Measurements from ENCODE around the gene NPR2.

NPR2 gene

DNA sequence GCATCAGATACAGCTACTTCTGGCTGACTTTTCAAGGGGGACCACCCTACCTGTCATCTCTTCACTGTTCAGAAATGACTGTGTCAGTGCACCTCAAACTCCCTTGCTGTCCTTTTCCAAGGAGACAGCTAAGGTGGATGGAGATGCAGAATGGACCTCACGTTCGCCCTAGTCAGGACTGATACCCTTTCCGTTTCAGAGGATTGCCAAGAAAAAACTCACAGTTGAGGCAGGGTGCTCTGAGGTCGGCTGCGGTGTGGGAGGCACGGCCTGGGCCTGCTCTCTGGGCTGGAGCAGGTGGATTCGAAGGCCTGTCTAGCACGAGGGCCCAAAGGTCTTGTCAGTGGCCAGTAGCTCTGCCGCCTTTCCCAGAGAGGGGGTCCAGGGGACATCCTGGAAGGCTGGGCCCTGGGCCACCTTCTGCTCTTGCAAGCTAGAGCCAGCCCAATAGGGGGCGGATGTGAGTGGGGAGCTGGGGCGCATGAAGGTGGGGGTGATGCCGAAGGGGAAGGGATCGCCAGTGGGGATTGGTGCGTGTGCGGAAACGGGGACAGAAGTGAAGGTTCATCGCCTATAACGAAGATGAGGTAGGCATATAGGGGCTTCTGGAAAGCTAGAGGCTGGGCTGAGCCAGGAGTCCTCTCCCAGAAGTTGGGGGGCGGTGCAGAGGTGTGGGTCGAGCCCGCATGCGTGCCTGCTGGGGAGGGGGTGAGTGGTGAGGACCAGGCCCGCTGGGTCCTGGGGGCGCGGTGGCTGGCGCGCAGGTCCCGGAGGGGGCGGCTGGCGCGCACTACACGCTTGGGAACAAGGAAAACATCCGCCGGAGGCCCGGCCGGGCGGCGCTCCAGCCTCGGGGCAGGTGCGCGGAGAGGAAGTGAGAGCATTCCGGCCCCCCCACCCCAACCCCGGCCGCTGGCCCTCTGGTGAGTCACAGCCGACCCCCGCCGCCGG lies 34.8 kb upstream of the NPR2 start:
- Mint-ChIP-seq H3K4me3 (peak overlapping the region; percentile 85 to 89), H3K9me3 (no peaks in the 10 kb centered on the region), H3K4me1 (peaks cover 34 to 68% of the 10 kb centered on the region in 2 donors), H3K36me3 (peaks cover 17 to 40% of the 10 kb centered on the region in 2 donors), H3K27ac (peak overlapping the region; percentile 96), H3K27me3 (no peaks in the 10 kb centered on the region)
- ATAC-seq (replicated peaks) (peak; percentile 79 to 82), DNase-seq (peak; percentile 70)

DNA sequence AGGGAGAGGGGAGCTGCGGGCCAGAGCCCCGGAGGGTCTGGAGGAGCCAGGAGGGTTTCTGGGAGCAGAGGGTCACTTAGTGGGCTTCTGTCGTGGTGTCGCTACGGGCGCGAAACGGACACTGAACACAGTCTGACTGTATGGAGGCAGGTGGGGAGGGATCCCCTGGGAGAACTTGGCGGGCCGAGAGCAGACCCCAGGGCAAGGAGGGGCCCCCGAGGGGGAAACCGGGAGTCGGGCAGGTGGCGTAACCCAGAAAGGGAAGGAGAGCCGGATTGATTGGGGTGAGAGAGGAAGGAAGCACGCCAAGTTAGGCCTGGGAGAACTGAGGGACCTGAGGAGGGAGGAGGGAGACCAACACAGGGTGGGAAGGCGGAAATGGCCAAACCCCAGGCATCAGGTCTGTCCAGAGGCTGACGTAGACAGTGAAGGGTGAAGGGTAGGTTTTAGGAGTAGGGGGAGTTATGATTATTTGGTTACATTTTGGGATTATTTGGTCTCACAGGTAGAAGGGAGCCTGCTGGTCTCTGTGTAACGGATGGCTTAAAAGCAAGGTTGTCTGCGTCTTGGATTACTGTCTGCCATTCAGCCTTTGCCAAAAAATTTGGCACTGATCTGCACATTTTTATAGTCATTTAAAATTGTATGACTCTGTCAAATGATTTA lies 34.0 kb upstream of the NPR2 start:
- peaks cover 34 to 60% of the 10 kb centered on the region in 2 donors for H3K4me1 Mint-ChIP-seq
- H3K9me3 Mint-ChIP-seq, result no peaks in the 10 kb centered on the region
- H3K27me3 Mint-ChIP-seq, result no peaks in the 10 kb centered on the region
- peak overlapping the region; percentile 85 to 89 for H3K4me3 Mint-ChIP-seq
- ATAC-seq (replicated peaks) (peak; percentile 56 to 62), DNase-seq (peak; percentile 48)
- peak overlapping the region; percentile 96 for H3K27ac Mint-ChIP-seq
- H3K36me3 Mint-ChIP-seq, result peaks cover 11 to 34% of the 10 kb centered on the region in 2 donors

DNA sequence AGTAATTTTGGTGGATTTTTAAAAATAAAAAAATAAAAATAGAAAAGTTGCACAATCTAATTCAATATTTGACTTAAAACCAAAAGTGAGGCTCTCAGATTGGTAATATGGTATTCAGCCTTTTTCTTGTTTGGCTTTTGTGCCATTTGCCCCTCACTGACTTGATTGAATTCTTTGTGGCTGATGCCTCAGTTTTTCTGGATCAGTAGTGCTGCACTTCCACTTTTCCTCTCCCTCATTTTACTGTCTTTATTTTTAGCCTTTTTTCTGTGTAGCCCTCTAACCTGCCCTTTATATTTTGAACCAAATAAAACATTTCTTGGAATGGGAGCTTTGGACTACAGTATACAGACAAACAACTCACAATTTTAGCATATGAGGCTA lies 33.5 kb upstream of the NPR2 start:
- H3K4me1 Mint-ChIP-seq, result peaks cover 34 to 55% of the 10 kb centered on the region in 2 donors
- H3K9me3 Mint-ChIP-seq, result no peaks in the 10 kb centered on the region
- DNase-seq (no peak), ATAC-seq (replicated peaks) (no peak)
- H3K36me3 Mint-ChIP-seq, result peaks cover 8 to 30% of the 10 kb centered on the region in 2 donors
- H3K27ac Mint-ChIP-seq, result peak overlapping the region; percentile 74
- no peaks in the 10 kb centered on the region for H3K27me3 Mint-ChIP-seq
- peak overlapping the region; percentile 51 to 57 for H3K4me3 Mint-ChIP-seq

DNA sequence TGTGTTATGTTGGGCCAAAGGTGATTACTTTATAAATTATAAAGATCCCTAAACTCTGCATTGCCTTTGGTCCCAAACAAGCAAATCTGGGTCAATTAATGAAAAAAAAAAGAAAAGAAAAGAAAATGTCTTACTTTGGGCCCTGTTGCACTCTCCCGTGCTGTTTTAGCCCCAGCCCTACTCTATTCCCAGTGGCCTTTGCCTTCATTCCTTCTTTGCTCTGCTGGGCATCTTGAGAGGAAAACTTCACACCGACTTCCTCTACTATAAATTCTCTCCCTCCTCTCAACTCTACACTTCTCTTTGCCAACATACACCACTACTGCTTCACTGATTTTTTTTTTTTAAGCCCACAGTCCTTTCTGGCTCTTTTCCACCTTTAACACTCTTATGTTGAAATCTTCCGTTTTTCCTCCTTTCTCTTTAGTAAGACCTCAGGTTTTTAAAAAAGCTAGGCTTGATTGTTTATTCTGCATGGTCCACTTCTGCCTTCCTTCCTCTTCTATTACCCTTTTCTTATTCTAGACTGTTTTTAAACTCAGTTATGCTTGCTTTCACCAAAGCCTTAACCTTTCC lies 32.8 kb upstream of the NPR2 start:
- Mint-ChIP-seq H3K4me3 (peak overlapping the region; percentile 14 to 51), H3K27me3 (no peaks in the 10 kb centered on the region), H3K27ac (peak overlapping the region; percentile 62), H3K36me3 (peaks cover 11 to 23% of the 10 kb centered on the region in 2 donors), H3K9me3 (no peaks in the 10 kb centered on the region), H3K4me1 (peaks cover 32 to 55% of the 10 kb centered on the region in 2 donors)
- DNase-seq (no peak), ATAC-seq (replicated peaks) (no peak)

DNA sequence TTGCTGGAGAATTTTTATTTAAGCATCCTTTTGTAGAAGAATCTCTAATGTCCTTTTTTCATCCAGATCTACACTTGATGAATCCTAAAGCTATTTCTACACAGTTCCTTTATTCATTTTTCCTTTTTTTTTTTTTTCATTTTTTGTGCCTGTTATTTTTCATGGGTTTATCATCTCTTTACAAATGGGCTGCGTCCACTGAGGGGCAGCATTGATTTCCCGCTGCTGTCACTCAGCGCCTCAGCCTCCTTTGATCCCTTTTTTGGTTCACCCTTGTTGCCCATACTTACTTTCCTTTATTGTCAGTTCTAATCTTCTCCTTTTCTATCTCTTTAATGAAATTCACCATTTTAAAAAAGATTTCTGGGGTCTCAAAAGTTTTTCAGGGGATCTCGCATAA lies 31.6 kb upstream of the NPR2 start:
- ATAC-seq (replicated peaks) (no peak), DNase-seq (no peak)
- Mint-ChIP-seq H3K4me1 (peaks cover 31 to 55% of the 10 kb centered on the region in 2 donors), H3K27ac (peak overlapping the region; percentile 26), H3K4me3 (no peak overlapping the region), H3K36me3 (peaks cover 11 to 21% of the 10 kb centered on the region in 2 donors), H3K9me3 (no peaks in the 10 kb centered on the region), H3K27me3 (no peaks in the 10 kb centered on the region)

DNA sequence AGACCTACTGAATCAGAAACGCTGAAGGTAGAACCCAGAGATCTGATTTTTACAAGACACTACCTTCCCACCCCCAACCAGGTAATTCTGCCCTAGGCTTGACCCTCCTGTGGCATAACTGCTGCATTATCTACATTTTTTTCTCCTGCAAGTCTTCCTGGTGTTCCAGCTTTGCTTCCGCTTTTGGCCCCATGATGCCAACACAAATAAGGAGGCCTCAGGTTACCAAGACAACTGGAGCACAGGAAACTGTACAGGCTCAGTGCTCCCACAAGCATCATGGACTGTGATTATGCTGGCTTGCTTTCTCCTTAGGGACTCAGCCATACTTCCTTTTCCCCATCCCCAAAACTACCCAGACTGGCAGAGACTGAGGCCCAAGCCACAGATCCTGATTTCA lies 30.7 kb upstream of the NPR2 start:
- DNase-seq, result no peak

GRCh38 chr9:35763181-35763580 lies 28.2 kb upstream of the NPR2 start:
- Mint-ChIP-seq H3K4me3 (no peak overlapping the region), H3K4me1 (peaks cover 16 to 28% of the 10 kb centered on the region in 2 donors), H3K36me3 (peaks cover 3 to 16% of the 10 kb centered on the region in 2 donors), H3K9me3 (no peaks in the 10 kb centered on the region), H3K27ac (no peak overlapping the region), H3K27me3 (no peaks in the 10 kb centered on the region)
- DNase-seq, result no peak
- no peak for ATAC-seq (replicated peaks)

More for the DNA sequence above, 30.7 kb upstream of the NPR2 start:
- H3K4me1 Mint-ChIP-seq, result peaks cover 31 to 52% of the 10 kb centered on the region in 2 donors
- no peak overlapping the region for H3K4me3 Mint-ChIP-seq
- H3K36me3 Mint-ChIP-seq, result peaks cover 11 to 21% of the 10 kb centered on the region in 2 donors
- no peak overlapping the region for H3K27ac Mint-ChIP-seq
- ATAC-seq (replicated peaks), result no peak
- H3K27me3 Mint-ChIP-seq, result no peaks in the 10 kb centered on the region
- no peaks in the 10 kb centered on the region for H3K9me3 Mint-ChIP-seq

DNA sequence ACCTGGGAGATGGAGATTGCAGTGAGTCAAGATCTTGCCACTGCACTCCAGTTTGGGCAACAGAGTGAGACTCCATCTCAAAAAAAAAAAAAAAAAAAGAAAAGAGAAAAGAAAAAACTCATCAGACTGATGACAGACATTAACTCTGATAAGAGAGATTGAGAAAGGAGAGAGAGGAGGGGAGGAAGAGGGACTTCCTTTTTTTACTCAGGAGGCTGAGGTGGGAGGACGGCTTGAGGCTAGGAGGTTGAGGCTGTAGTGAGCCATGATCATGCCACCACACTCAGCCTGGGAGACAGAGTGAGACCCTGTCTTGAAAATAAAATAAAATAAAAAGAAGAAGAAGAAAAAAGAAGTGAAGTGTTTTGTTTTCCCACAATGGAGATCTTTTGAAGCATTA lies 27.6 kb upstream of the NPR2 start:
- no peaks in the 10 kb centered on the region for H3K9me3 Mint-ChIP-seq
- H3K27me3 Mint-ChIP-seq, result no peaks in the 10 kb centered on the region
- DNase-seq (no peak), ATAC-seq (replicated peaks) (no peak)
- no peak overlapping the region for H3K4me3 Mint-ChIP-seq
- H3K27ac Mint-ChIP-seq, result no peak overlapping the region
- H3K4me1 Mint-ChIP-seq, result peaks cover 13 to 22% of the 10 kb centered on the region in 2 donors
- peaks cover 3 to 16% of the 10 kb centered on the region in 2 donors for H3K36me3 Mint-ChIP-seq

DNA sequence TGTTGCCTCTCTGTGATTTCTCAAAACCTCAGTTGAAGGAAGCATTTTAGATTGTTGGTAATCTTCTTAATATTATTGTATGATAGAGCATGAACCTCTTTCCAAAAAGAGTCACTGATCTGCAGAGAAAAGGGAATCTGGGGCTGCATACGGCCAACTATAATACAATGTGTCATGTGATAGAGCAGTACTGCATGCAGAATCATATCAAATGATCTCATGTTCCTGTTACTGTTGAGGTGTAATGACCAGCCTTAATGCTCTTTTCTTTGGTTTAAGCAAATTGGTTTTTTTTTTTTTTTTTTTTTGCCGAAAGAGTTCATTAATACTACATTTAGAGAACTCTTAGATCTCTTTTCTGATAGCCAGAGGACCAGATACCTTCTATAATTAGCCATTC lies 24.4 kb upstream of the NPR2 start:
- Mint-ChIP-seq H3K9me3 (no peaks in the 10 kb centered on the region), H3K4me3 (no peak overlapping the region), H3K36me3 (peaks cover 3 to 4% of the 10 kb centered on the region in 2 donors), H3K4me1 (peaks cover 0 to 1% of the 10 kb centered on the region in 2 donors), H3K27me3 (no peaks in the 10 kb centered on the region), H3K27ac (no peak overlapping the region)
- ATAC-seq (replicated peaks) (no peak), DNase-seq (no peak)

- ATAC-seq (replicated peaks), result no peak
- Mint-ChIP-seq H3K4me1 (no peaks in the 10 kb centered on the region), H3K27me3 (no peaks in the 10 kb centered on the region), H3K27ac (no peak overlapping the region), H3K36me3 (peaks cover 3 to 4% of the 10 kb centered on the region in 2 donors), H3K9me3 (no peaks in the 10 kb centered on the region), H3K4me3 (no peak overlapping the region)
- no peak for DNase-seq
These were observed 23.9 kb upstream of the NPR2 start for GRCh38 chr9:35767458-35767857.

DNA sequence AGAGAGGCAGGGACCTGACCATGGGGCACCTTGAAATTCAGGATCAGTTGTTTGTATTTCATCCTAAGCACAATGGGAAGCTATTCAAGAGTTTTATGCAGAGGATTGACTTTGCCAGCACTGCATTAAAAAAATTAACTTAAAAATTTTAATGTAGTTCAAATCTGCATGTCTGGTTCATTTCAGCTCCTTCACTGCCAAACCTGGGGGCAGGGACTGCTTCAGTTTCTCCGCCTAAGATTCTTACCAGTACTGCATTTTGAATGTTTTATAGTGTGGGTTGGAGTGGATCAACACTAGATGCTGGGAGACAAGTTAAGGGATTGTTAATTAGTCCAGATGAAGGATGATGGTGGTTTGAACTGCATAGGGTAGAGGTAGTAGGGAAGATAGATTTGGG lies 21.6 kb upstream of the NPR2 start:
- Mint-ChIP-seq H3K9me3 (no peaks in the 10 kb centered on the region), H3K4me3 (no peak overlapping the region), H3K27ac (no peak overlapping the region), H3K4me1 (peaks cover 0 to 7% of the 10 kb centered on the region in 2 donors), H3K36me3 (no peaks in the 10 kb centered on the region), H3K27me3 (no peaks in the 10 kb centered on the region)
- DNase-seq (no peak), ATAC-seq (replicated peaks) (no peak)

DNA sequence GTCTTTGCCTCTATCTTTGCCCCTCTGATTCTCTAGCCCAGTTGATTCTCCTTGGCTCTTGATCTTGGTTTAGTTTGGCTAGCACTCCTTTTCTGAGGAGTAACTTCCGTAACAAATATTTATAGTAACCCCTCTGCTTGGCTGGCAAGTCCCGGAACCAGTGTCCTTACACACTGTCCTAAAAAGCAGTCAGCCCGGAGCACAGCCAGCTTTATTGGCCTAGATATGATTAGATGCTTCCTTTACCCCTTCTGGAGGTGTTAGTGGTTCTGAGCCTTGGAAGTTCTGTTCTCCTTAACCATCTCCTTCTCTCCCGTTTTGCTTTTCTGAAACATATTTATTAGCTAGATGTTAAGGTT lies 20.3 kb upstream of the NPR2 start:
- H3K9me3 Mint-ChIP-seq, result no peaks in the 10 kb centered on the region
- peaks cover 0 to 4% of the 10 kb centered on the region in 2 donors for H3K36me3 Mint-ChIP-seq
- no peak overlapping the region for H3K4me3 Mint-ChIP-seq
- no peak for ATAC-seq (replicated peaks)
- H3K27ac Mint-ChIP-seq, result no peak overlapping the region
- no peak for DNase-seq
- H3K27me3 Mint-ChIP-seq, result no peaks in the 10 kb centered on the region
- peaks cover 9 to 20% of the 10 kb centered on the region in 2 donors for H3K4me1 Mint-ChIP-seq

DNA sequence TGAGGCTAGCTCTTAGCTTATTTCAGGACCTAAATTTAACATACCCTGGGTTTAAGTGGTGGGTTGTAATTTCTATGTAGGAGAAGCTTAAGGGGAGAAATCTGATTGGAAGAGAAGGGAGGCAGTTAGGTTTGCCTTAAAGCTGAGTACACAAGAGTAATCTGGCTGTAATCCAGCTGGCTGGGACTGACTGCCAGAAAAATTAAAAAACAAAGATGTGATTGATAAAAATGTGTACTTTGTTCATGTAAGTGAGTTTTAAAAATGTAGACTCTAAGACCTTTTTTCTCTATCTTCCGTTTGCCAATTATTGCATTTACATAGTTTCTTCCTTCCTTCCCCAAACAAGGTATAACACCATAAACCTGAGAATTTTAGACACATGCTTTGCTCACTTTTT lies 19.9 kb upstream of the NPR2 start:
- Mint-ChIP-seq H3K4me1 (peaks cover 11 to 25% of the 10 kb centered on the region in 2 donors), H3K27me3 (no peaks in the 10 kb centered on the region), H3K9me3 (no peaks in the 10 kb centered on the region), H3K27ac (no peak overlapping the region), H3K36me3 (peaks cover 0 to 4% of the 10 kb centered on the region in 2 donors), H3K4me3 (no peak overlapping the region)
- ATAC-seq (replicated peaks) (no peak), DNase-seq (no peak)

- H3K9me3 Mint-ChIP-seq, result no peaks in the 10 kb centered on the region
- no peak overlapping the region for H3K27ac Mint-ChIP-seq
- DNase-seq, result no peak
- H3K4me3 Mint-ChIP-seq, result no peak overlapping the region
- peaks cover 0 to 4% of the 10 kb centered on the region in 2 donors for H3K36me3 Mint-ChIP-seq
- H3K27me3 Mint-ChIP-seq, result no peaks in the 10 kb centered on the region
- peaks cover 11 to 27% of the 10 kb centered on the region in 2 donors for H3K4me1 Mint-ChIP-seq
- ATAC-seq (replicated peaks), result no peak
These were observed 19.4 kb upstream of the NPR2 start for GRCh38 chr9:35771943-35772342.

Measured in stimulated activated naive B cell treated with anti-CD40 and anti-IgM and Interleukin-4, amounts not matched to agents 10 μg/mL and 1 μg/mL and 100 μg/mL, for 72 hours (primary cell).